Adrenal gland (tissue), 12 donors: ENCODE data around the gene CDH4. TPM values are rescaled to one million over a fixed set of nuclear protein-coding genes. Genes with fewer than 3 reads are reported as not detected.
A peak's percentile ranks its signal among the peaks of the same experiment; 100 is the strongest.

Experiments
- DNase-seq, 7 donors: peaks; one replicate each; pipeline ENCODE4 v3.0.0-alpha.2; 2019 to 2020
- H3K27ac ChIP-seq, 5 donors: fragments of 200-600 bp; sonication (generic) in 4 of 5; 1 replicate in 3 of 5; 2 replicates in 2 of 5; pipeline versions ENCODE4 v1.5.1 to v1.8.0; 2016 to 2020; ENCODE audit warnings: mild to moderate bottlenecking in 1 of 5
- H3K27me3 ChIP-seq: fragments of 200-600 bp; 2 replicates; pipeline ENCODE4 v1.8.0; 2021
- H3K36me3 ChIP-seq, 2 donors: fragments of 200-600 bp; replicated peaks in 1 of 2; 1 replicate in 1 of 2; 2 replicates in 1 of 2; pipeline versions ENCODE4 v1.5.1 to v1.8.0; 2018 to 2022
- H3K4me1 ChIP-seq, 2 donors: fragments of 200-600 bp; replicated peaks in 1 of 2; 1 replicate in 1 of 2; 2 replicates in 1 of 2; pipeline versions ENCODE4 v1.5.1 to v1.8.0; 2018 to 2021
- H3K4me3 ChIP-seq, 4 donors: fragments of 200-600 bp; sonication (generic) in 3 of 4; one replicate each; pipeline ENCODE4 v1.5.1; 2016 to 2018
- H3K9me3 ChIP-seq, 3 donors: fragments of 200-600 bp; sonication (generic) in 1 of 3; replicated peaks in 1 of 3; 1 replicate in 2 of 3; 2 replicates in 1 of 3; pipeline versions ENCODE4 v1.5.1 to v1.8.0; 2016 to 2021
- CTCF ChIP-seq, 6 experiments: fragments of 450-650 bp in 4 of 6; fragments of 200-600 bp in 2 of 6; sonication (generic) in 1 of 6; IDR thresholded peaks; 1 replicate in 5 of 6; 2 replicates in 1 of 6; pipeline versions ENCODE4 v1.5.1 to v1.8.0; 2016 to 2021; ENCODE audit warnings: antibody characterized with exemption in 6 of 6, mild to moderate bottlenecking in 2 of 6, moderate library complexity in 1 of 6
- POLR2A ChIP-seq, 2 donors: fragments of 450-650 bp; IDR thresholded peaks; one replicate each; pipeline ENCODE4 v1.6.1; 2017; ENCODE audit warnings: antibody characterized with exemption in 2 of 2, mild to moderate bottlenecking in 2 of 2, moderate library complexity in 1 of 2
- WGBS, 4 donors: extraction: QIAGEN DNeasy Blood & Tissue Kit in 2 of 4; methylation state at CpG; one replicate each; pipeline versions ENCODE4 v1.1.5 to v1.1.7; 2013 to 2017; 5-methylcytosine and 5-hydroxymethylcytosine counted together
- intact Hi-C, 2 donors: fragments of 100-400 bp; cut with DNase I; formaldehyde crosslinking; loops; one replicate each; pipeline versions ENCODE4 v1.14.1 to v1.15.0; 2022 to 2023
- polyA plus RNA-seq, 3 donors: library from polyadenylated mRNA; stranded (reverse); fragments of 200-250 nt in 2 of 3; fragments of 350-450 nt in 1 of 3; fragmentation: Illumina TruSeq in 1 of 3; extraction: RNeasy Lipid Tissue Mini Kit (QIAGEN cat#74804) in 1 of 3; gene quantifications; one replicate each; pipeline ENCODE4 v1.2.3, GENCODE V29; 2013 to 2014
- total RNA-seq, 9 donors: library from RNA; depleted of rRNA in 4 of 9; stranded (reverse); fragments of >200 nt in 4 of 9; fragments of 120-200 nt in 1 of 9; fragmentation: NEBNext Ultra II Directional in 1 of 9; extraction: Animal tissue kit (Norgen Biotek cat#: 25700) in 1 of 9; gene quantifications; one replicate each; pipeline versions ENCODE4 v1.1.0 to v1.2.4, GENCODE V29; 2013 to 2023
- donor health status: healthy with polysubstance abuse.
- donor health status: Bipolar disorder and iron deficiency.
- donor health status: DM: yes; HTN: yes; CAD: no.
- donor health status: DM: no; HTN: no; CAD: no.
- donor health status: DM: no; HTN: no; CAD: no.
- donor health status: DM: yes; HTN: yes; CAD: no.

Gene CDH4
- total and polyA plus RNA-seq, 12 donors = 0.08 to 0.53 (median 0.20) TPM; not detected in 3

GRCh38 chr20:61331543-61331942, 79.5 kb downstream of the CDH4 start:
- H3K27ac ChIP-seq = no peak overlapping the region
- H3K27me3 ChIP-seq = no peaks in the 10 kb centered on the region
- H3K36me3 ChIP-seq = no peaks in the 10 kb centered on the region
- no peaks in the 10 kb centered on the region for H3K9me3 ChIP-seq
- no peaks in the 10 kb centered on the region for H3K4me1 ChIP-seq
- 58 to 81% (median 73%) methylated on average over 3 to 11 of the region's 11 CpGs for whole genome bisulfite sequencing, 4 donors
- peak in 1 of 7 donors; percentile 17 for DNase-seq
- H3K4me3 ChIP-seq = no peak overlapping the region
- intact Hi-C loops = no loop called here
- no peak for TF ChIP-seq POLR2A (IDR thresholded peaks at IDR 0.05)
- TF ChIP-seq CTCF (IDR thresholded peaks at IDR 0.05) = no peak

GRCh38 chr20:61332016-61332975, 80.2 kb downstream of the CDH4 start:
- H3K9me3 ChIP-seq = no peaks in the 10 kb centered on the region
- H3K27me3 ChIP-seq = no peaks in the 10 kb centered on the region
- DNase-seq = no peak
- intact Hi-C loops = no loop called here
- TF ChIP-seq CTCF (IDR thresholded peaks at IDR 0.05) = no peak
- no peak for TF ChIP-seq POLR2A (IDR thresholded peaks at IDR 0.05)
- no peaks in the 10 kb centered on the region for H3K4me1 ChIP-seq
- H3K4me3 ChIP-seq = no peak overlapping the region
- no peaks in the 10 kb centered on the region for H3K36me3 ChIP-seq
- no peak overlapping the region for H3K27ac ChIP-seq
- WGBS, 4 donors = 54 to 60% (median 58%) methylated on average over 12 to 22 of the region's 22 CpGs

GRCh38 chr20:61333484-61334108, 81.5 kb downstream of the CDH4 start:
- intact Hi-C loops = no loop called here
- Histone ChIP-seq H3K4me1 (no peaks in the 10 kb centered on the region), H3K36me3 (no peaks in the 10 kb centered on the region), H3K9me3 (no peaks in the 10 kb centered on the region), H3K4me3 (no peak overlapping the region), H3K27ac (no peak overlapping the region), H3K27me3 (no peaks in the 10 kb centered on the region)
- TF ChIP-seq CTCF (IDR thresholded peaks at IDR 0.05) = no peak
- DNase-seq = no peak
- WGBS, 4 donors = 77 to 85% (median 81%) methylated on average over 2 to 9 of the region's 9 CpGs

- TF ChIP-seq POLR2A (IDR thresholded peaks at IDR 0.05) (no peak), CTCF (IDR thresholded peaks at IDR 0.05) (no peak)
- intact Hi-C loops = no loop called here
- Histone ChIP-seq H3K27ac (no peak overlapping the region), H3K9me3 (no peaks in the 10 kb centered on the region), H3K36me3 (no peaks in the 10 kb centered on the region), H3K4me1 (no peaks in the 10 kb centered on the region), H3K27me3 (no peaks in the 10 kb centered on the region), H3K4me3 (no peak overlapping the region)
- DNase-seq = no peak
- 73 to 81% (median 75%) methylated on average over 5 of the region's 5 CpGs for WGBS, 4 donors
Measured at GRCh38 chr20:61340157-61340556, 88.1 kb downstream of the CDH4 start.
